A549 treated with DMSO at 1 μM for 4 hours (cell line): ENCODE data around the gene TMEM150C. TPM values are rescaled to one million over a fixed set of nuclear protein-coding genes. Genes with fewer than 3 reads are reported as not detected.

Experiments used
- total RNA-seq: library from RNA; stranded (reverse); fragments of 200-300 nt; extraction: Qiagen RNA extraction; gene quantifications from 5 replicates; pipeline ENCODE4 v1.2.3, GENCODE V29; 2022; ENCODE audit warnings: low read depth

TMEM150C gene
- 0.75 to 1.6 TPM (median 0.89 TPM) in 5 replicates for total RNA-seq

GRCh38 chr4:82561786-82562563 lies at the start of gene TMEM150C:
Gene TMEM150C (minus strand): TSS chr4:82561988. CDS start chr4:82504657, 57,331 bp downstream.

Other genes with a start within 250 kb of the TMEM150C start
- gene HNRNPD, start 188.0 kb downstream of the TMEM150C start, total RNA-seq: 232 to 335 TPM (median 248 TPM) in 5 replicates
- 202 to 381 TPM (median 270 TPM) in 5 replicates for gene HNRNPDL, start 131.5 kb downstream of the TMEM150C start, total RNA-seq
- 29.6 to 35.8 TPM (median 32.9 TPM) in 5 replicates for gene ENOPH1, start 131.4 kb downstream of the TMEM150C start, total RNA-seq
- 7.0 to 9.2 TPM (median 7.6 TPM) in 5 replicates for gene SCD5, start 236.8 kb upstream of the TMEM150C start, total RNA-seq